AG04450 (cell line): ENCODE results near the gene SMIM29. TPM values are rescaled to one million over a fixed set of nuclear protein-coding genes. Genes with fewer than 3 reads are reported as not detected.

Source experiments
- CTCF ChIA-PET: fragments of 300-600, 350-600 bp; formaldehyde crosslinking; extraction: SDS; loops from one replicate; lab custom pipeline; 2022; ENCODE audit warnings: antibody characterized with exemption, inconsistent platforms; lab: Charles Lee
- POLR2A ChIA-PET: fragments of 350-600 bp; formaldehyde crosslinking; extraction: SDS; loops from one replicate; lab custom pipeline; 2021; ENCODE audit warnings: antibody characterized with exemption, inconsistent platforms; lab: Yijun Ruan, JAX
- DNase-seq: peaks from one replicate; pipeline ENCODE4 v3.0.0-alpha.2; 2011; ENCODE audit warnings: low read depth, low spot score
- H3K27ac ChIP-seq: one replicate; pipeline ENCODE4 v1.5.1; 2012; ENCODE audit warnings: low read depth, low read length, control low read depth
- H3K27me3 ChIP-seq: one replicate; pipeline ENCODE4 v1.6.0; 2012; ENCODE audit warnings: low read length; ENCODE audit not compliant: control insufficient read depth, insufficient read depth
- H3K4me3 ChIP-seq: 2 replicates; pipeline ENCODE4 v1.5.1; 2011; ENCODE audit warnings: mild to moderate bottlenecking, low read depth, low read length, control low read depth
- H3K9me3 ChIP-seq: 2 replicates; pipeline ENCODE4 v1.5.1; 2012; ENCODE audit warnings: low read length; ENCODE audit not compliant: control insufficient read depth, insufficient read depth
- polyA plus RNA-seq: library from polyadenylated mRNA; depleted of rRNA; stranded (reverse); fragments of >200 nt; gene quantifications from 2 replicates; pipeline ENCODE4 v1.2.3, GENCODE V29; 2011
- TF ChIP-seq, protein P1 (sequence below): IDR thresholded peaks from 2 replicates; pipeline ENCODE4 v1.5.1; 2011; ENCODE audit warnings: low read depth, low read length, control low read depth, inconsistent platforms

The SMIM29 gene
- polyA plus RNA-seq, 1 experiment = 11.3 TPM

DNA sequence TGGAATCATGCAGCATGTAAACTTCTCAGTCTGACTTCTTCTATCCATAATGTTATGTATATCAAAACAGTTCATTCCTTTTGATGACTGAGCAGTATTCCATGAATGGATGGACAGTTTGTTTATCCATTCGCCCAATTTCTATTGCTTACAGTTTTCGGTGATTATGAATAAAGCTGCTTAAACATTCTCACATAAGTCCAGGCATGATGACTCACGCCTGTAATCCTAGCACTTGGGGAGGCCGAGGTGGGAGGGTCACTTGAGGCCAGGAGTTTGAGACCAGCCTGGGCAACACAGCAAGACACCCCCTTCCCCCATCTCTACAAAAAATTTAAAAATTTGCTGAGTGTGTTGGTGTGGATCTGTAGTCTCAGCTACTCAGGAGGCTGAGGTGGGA, 35.0 kb downstream of the SMIM29 start:
- Histone ChIP-seq H3K9me3 (no peaks in the 10 kb centered on the region), H3K27ac (no peak overlapping the region), H3K27me3 (no peaks in the 10 kb centered on the region), H3K4me3 (no peak overlapping the region)
- TF ChIP-seq, protein P1, sequence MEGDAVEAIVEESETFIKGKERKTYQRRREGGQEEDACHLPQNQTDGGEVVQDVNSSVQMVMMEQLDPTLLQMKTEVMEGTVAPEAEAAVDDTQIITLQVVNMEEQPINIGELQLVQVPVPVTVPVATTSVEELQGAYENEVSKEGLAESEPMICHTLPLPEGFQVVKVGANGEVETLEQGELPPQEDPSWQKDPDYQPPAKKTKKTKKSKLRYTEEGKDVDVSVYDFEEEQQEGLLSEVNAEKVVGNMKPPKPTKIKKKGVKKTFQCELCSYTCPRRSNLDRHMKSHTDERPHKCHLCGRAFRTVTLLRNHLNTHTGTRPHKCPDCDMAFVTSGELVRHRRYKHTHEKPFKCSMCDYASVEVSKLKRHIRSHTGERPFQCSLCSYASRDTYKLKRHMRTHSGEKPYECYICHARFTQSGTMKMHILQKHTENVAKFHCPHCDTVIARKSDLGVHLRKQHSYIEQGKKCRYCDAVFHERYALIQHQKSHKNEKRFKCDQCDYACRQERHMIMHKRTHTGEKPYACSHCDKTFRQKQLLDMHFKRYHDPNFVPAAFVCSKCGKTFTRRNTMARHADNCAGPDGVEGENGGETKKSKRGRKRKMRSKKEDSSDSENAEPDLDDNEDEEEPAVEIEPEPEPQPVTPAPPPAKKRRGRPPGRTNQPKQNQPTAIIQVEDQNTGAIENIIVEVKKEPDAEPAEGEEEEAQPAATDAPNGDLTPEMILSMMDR = no peak
- POLR2A ChIA-PET = interaction anchor here (0.6 kb wide), 1 partner anchor 212 kb away, joined by 3 read pairs; no protein-coding TSS in a partner anchor
- CTCF ChIA-PET = interaction anchor here (0.5 kb wide), 1 partner anchor 50 kb away, joined by 3 read pairs; no protein-coding TSS in a partner anchor
- DNase-seq = no peak

DNA sequence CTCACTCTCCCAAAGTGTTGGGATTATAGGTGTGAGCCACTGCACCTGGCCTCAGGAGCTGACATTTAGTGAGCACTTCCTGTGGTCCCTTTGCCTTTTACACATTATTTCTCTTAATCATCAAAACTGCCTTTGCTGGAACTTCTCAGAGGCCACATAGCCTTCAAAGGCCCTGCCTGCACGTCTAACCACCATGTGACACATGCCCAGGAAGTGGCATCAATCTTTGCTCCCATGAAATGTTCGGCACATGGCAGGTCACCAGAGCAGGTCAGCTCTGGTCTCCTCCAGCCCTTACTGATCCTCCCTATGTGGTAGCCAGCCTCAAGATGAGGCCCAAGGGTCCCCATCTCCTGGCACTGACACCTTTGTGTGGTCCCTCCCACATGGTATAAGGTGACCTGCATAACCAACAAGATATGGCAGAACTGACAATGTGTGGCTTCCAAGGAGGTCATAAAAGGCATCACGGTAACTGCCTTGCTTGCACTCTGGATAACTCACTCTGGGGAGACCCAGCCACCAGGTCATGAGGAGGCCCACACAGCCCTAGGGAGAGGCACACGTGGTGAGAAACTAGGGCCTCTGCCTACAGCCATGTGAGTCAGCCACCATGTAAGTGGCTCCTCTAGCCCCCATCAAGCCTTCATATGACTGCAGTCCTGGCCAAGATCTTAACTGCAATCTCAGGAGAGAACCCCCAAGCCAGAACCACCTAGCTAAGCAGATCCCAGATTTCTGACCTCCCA, 40.9 kb downstream of the SMIM29 start:
- Histone ChIP-seq H3K27me3 (no peaks in the 10 kb centered on the region), H3K9me3 (peaks cover 2% of the 10 kb centered on the region; the same call in 1 of the 2 replicates), H3K4me3 (no peak overlapping the region), H3K27ac (no peak overlapping the region)
- ChIA-PET CTCF (interaction anchor here (1.2 kb wide), 1 partner anchor 12 kb away, joined by 5 read pairs; no protein-coding TSS in a partner anchor), POLR2A (no interaction called here)
- TF ChIP-seq, protein P1 = no peak
- DNase-seq = no peak

DNA sequence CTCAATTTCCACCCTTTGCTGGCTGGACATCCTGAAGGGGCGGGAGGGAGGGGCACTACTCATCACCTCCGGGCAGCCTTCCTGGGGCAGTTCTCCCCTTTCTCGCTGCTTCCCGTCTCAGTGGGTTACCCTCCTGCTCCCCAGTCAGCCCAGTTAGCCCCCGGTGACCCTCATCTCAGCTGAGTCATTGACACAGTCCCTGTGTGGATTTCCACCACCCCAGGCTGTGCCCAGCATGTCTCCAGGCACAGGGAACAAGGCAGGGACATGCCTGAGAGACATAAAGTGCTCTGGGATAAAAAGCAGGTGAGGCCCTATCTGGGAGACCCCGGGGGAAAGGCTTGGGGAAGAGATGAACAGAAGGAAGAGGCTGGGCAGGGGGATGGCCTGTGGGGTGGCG, 42.1 kb downstream of the SMIM29 start:
- H3K27ac ChIP-seq = no peak overlapping the region
- peaks cover 12% of the 10 kb centered on the region for H3K9me3 ChIP-seq
- POLR2A ChIA-PET = no interaction called here
- no peak for DNase-seq
- CTCF ChIA-PET = interaction anchor here (1.2 kb wide), 1 partner anchor 10 kb away, joined by 5 read pairs; no protein-coding TSS in a partner anchor
- TF ChIP-seq, protein P1 = no peak
- no peak overlapping the region for H3K4me3 ChIP-seq
- H3K27me3 ChIP-seq = no peaks in the 10 kb centered on the region

DNA sequence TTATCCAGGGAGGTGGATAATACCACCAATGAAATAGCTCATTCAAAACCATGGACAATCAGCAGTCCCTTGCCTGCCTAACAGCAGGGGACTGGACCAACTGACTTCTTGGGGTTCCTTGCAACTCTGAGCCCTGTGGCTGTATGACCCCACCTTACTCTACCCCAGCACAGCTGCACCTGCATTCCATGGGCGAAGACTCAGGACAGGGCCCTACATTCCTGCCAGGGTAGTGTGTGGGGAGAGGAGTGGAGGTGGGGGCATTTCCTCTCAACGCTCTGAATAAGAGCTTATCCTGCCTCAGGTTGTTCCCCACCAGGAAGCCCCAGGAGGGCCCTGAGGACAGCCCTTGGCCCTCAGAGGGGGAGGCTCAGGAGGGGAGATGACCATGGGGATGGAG, 42.9 kb downstream of the SMIM29 start:
- TF ChIP-seq, protein P1 = no peak
- DNase-seq = no peak
- CTCF ChIA-PET = no interaction called here
- Histone ChIP-seq H3K27ac (no peak overlapping the region), H3K4me3 (no peak overlapping the region), H3K27me3 (no peaks in the 10 kb centered on the region), H3K9me3 (peaks cover 12% of the 10 kb centered on the region)
- POLR2A ChIA-PET = no interaction called here

DNA sequence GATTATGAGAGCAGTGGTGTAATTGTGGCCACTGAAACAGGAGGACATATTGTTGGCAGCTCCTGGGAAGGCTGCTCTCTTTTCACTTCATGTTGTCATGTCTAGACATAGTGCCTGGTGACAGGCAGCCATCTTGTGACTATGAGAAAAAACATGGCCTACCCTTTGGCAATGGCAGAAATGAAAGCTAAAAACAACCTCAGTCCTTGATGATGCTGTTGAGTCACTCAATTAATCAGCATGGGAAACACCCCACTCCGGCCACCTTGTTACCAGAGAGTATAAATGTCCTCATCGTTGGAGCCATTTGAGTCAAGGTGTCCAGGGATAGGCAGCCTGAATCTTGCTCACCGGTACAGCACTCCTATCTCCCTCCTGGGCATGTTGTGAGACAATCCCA, 43.3 kb downstream of the SMIM29 start:
- POLR2A ChIA-PET = no interaction called here

More for the DNA sequence above, 43.3 kb downstream of the SMIM29 start:
- H3K4me3 ChIP-seq = no peak overlapping the region
- TF ChIP-seq, protein P1 = no peak
- H3K9me3 ChIP-seq = peaks cover 12% of the 10 kb centered on the region
- no peak overlapping the region for H3K27ac ChIP-seq
- CTCF ChIA-PET = interaction anchor here (0.8 to 1.3 kb wide), 2 partner anchors 10 to 44 kb away, joined by 4 to 5 read pairs; partner anchors contain the start of gene SMIM29
- no peaks in the 10 kb centered on the region for H3K27me3 ChIP-seq
- no peak for DNase-seq
